Right atrium auricular region (tissue), 2 donors: ENCODE data around the gene ARMC5. TPM values are rescaled to one million over a fixed set of nuclear protein-coding genes. Genes with fewer than 3 reads are reported as not detected.

Source experiments
- DNase-seq: peaks from one replicate; pipeline ENCODE4 v3.0.0-alpha.2; 2019; ENCODE audit warnings: low spot score
- H3K27ac ChIP-seq, 2 donors: fragments of 200-600 bp; sonication (generic); 1 replicate in 1 of 2; 2 replicates in 1 of 2; pipeline ENCODE4 v1.5.1; 2016 to 2019
- H3K27me3 ChIP-seq, 2 donors: fragments of 200-600 bp; sonication (generic); one replicate each; pipeline versions ENCODE4 v1.5.1 to v1.6.0; 2017 to 2019
- H3K36me3 ChIP-seq: fragments of 200-600 bp; sonication (generic); one replicate; pipeline ENCODE4 v1.5.1; 2016
- H3K4me1 ChIP-seq, 2 donors: fragments of 200-600 bp; sonication (generic); one replicate each; pipeline versions ENCODE4 v1.5.1 to v1.6.0; 2017 to 2019
- H3K4me3 ChIP-seq, 2 donors: fragments of 200-600 bp; sonication (generic); 1 replicate in 1 of 2; 2 replicates in 1 of 2; pipeline ENCODE4 v1.5.1; 2017 to 2019; ENCODE audit warnings: mild to moderate bottlenecking in 1 of 2, moderate library complexity in 1 of 2
- H3K9me3 ChIP-seq, 2 donors: fragments of 200-600 bp; sonication (generic); one replicate each; pipeline ENCODE4 v1.5.1; 2019
- total RNA-seq, 2 donors: library from RNA; depleted of rRNA; stranded (reverse); fragments of >200 nt; gene quantifications; one replicate each; pipeline ENCODE4 v1.1.0, GENCODE V29; 2016
- TF ChIP-seq, protein P1 (sequence below), 2 donors: fragments of 200-600 bp; sonication (generic); IDR thresholded peaks; one replicate each; pipeline ENCODE4 v1.5.1; 2019; ENCODE audit warnings: antibody characterized with exemption in 2 of 2

The ARMC5 gene
- total RNA-seq, 2 donors from 2014 or later = 7.4 to 9.0 TPM

DNA sequence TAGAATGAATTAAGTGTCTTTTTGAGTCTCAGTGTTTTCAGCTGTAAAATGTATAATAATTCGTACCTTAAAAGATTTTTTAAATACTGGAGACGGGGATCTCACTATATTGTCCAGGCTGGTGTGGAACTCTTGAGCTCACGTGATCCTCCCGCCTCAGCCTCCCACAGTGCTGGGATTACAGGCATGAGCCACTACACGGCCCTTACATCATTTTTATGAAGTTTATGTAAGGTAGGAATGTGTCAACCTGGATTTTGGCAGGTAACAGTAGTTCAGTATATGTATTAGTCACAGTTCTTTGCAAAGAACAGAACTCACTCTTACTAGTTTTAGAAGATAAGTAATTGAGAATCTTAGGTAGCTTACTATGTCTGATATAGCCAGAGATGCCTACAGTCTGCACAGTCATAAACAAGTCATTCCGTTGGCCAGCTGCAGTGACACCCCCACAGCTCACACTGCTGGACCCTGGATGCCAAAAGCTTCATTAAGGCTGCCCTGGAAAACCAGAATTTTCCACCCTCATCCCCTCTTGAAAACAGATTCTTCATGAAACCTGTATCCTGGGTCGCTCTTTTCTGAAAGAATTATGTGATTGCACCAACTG lies 30.6 kb upstream of the ARMC5 start:
- Histone ChIP-seq H3K4me3 (peak overlapping the region in 1 of 2 donors; percentile 54), H3K4me1 (peaks cover 0 to 24% of the 10 kb centered on the region in 2 donors), H3K27ac (peak overlapping the region; percentile 91 to 95), H3K36me3 (peaks cover 13% of the 10 kb centered on the region), H3K9me3 (no peaks in the 10 kb centered on the region), H3K27me3 (no peaks in the 10 kb centered on the region)
- TF ChIP-seq, protein P1, sequence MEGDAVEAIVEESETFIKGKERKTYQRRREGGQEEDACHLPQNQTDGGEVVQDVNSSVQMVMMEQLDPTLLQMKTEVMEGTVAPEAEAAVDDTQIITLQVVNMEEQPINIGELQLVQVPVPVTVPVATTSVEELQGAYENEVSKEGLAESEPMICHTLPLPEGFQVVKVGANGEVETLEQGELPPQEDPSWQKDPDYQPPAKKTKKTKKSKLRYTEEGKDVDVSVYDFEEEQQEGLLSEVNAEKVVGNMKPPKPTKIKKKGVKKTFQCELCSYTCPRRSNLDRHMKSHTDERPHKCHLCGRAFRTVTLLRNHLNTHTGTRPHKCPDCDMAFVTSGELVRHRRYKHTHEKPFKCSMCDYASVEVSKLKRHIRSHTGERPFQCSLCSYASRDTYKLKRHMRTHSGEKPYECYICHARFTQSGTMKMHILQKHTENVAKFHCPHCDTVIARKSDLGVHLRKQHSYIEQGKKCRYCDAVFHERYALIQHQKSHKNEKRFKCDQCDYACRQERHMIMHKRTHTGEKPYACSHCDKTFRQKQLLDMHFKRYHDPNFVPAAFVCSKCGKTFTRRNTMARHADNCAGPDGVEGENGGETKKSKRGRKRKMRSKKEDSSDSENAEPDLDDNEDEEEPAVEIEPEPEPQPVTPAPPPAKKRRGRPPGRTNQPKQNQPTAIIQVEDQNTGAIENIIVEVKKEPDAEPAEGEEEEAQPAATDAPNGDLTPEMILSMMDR (IDR thresholded peaks at IDR 0.05) = no peak
- no peak for DNase-seq

DNA sequence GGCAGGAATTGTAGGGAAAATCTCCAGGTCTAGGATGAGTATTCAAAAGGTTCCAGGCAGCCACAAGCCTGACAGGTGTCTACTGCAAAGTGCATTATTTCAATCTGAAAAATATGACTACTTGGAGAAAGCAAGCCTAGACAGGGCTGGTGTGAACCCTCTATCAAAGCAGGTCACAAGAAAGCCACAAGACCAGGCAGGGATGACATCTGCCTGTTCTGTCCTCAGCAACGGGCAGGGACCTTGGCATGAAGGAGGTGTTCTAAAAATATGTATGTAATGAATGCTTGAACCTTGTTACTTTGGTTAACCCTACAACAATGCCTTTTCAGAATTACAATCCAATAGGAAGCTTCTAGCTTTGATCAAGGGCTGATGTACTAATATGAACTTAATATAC lies 30.0 kb upstream of the ARMC5 start:
- no peak for DNase-seq
- Histone ChIP-seq H3K4me3 (peak overlapping the region in 1 of 2 donors; percentile 1), H3K27me3 (no peaks in the 10 kb centered on the region), H3K27ac (peak overlapping the region; percentile 91 to 95), H3K9me3 (no peaks in the 10 kb centered on the region), H3K4me1 (peaks cover 0 to 26% of the 10 kb centered on the region in 2 donors), H3K36me3 (peaks cover 13% of the 10 kb centered on the region)
- TF ChIP-seq, protein P1 (IDR thresholded peaks at IDR 0.05) = no peak

DNA sequence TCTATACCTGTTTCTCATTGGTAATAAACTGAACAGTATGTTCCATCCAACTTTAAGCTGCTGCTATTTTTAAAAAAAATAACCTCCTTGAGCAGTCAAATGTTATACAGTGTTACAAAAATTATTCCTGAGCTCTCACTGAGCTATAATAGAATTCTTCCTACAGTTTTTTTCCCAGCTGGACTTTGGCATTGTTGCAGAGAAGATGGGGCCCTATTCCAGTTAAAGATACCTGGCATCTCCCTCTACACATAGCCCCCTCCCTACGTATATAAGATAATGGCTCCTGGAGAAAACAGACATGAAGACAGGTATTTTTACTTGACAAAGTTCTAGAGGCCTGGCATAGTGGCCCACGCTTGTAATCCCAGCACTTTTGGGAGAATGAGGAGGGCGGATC lies 29.5 kb upstream of the ARMC5 start:
- H3K4me1 ChIP-seq = peaks cover 0 to 26% of the 10 kb centered on the region in 2 donors
- no peak for DNase-seq
- TF ChIP-seq, protein P1 (IDR thresholded peaks at IDR 0.05) = no peak
- H3K36me3 ChIP-seq = peaks cover 13% of the 10 kb centered on the region
- H3K27ac ChIP-seq = peak overlapping the region; percentile 91 to 95
- H3K4me3 ChIP-seq = no peak overlapping the region
- H3K9me3 ChIP-seq = no peaks in the 10 kb centered on the region
- no peaks in the 10 kb centered on the region for H3K27me3 ChIP-seq

DNA sequence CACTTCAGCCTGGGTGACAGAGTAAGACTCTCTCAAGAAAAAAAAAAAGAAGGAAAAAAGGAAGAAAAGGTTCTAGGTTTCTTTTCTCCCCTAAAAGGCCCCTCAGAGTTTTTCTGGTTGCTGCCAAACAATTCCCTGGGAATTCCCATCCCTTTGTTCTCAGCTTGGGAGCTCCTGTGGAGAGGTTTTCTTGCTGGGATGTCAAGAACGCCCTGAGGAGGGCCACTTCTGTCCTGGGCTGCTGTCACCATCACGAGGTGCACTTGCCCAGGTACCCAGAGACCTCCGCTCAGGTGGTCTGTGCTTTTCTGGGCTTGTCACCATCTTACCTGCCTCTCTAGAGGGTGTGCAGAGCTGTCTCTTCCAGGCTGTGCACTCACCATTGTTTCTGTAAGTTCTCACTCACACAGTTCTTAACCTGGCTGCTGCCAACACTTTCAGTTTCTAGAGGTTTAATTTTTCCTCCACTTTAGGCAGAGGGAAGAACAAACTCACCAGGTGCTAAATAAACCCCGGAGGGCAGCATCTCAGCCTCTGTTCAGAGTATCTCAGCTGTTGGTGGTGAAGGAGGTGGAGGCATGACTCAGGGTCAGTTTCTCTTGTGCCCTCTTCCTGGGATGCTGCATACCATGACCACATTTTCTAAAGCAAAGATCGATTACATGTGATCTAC lies 28.8 kb upstream of the ARMC5 start:
- H3K27me3 ChIP-seq = no peaks in the 10 kb centered on the region
- H3K36me3 ChIP-seq = peaks cover 13% of the 10 kb centered on the region
- DNase-seq = no peak
- peaks cover 0 to 26% of the 10 kb centered on the region in 2 donors for H3K4me1 ChIP-seq
- TF ChIP-seq, protein P1 (IDR thresholded peaks at IDR 0.05) = no peak
- no peak overlapping the region for H3K4me3 ChIP-seq
- no peaks in the 10 kb centered on the region for H3K9me3 ChIP-seq
- peak overlapping the region; percentile 91 to 95 for H3K27ac ChIP-seq

DNA sequence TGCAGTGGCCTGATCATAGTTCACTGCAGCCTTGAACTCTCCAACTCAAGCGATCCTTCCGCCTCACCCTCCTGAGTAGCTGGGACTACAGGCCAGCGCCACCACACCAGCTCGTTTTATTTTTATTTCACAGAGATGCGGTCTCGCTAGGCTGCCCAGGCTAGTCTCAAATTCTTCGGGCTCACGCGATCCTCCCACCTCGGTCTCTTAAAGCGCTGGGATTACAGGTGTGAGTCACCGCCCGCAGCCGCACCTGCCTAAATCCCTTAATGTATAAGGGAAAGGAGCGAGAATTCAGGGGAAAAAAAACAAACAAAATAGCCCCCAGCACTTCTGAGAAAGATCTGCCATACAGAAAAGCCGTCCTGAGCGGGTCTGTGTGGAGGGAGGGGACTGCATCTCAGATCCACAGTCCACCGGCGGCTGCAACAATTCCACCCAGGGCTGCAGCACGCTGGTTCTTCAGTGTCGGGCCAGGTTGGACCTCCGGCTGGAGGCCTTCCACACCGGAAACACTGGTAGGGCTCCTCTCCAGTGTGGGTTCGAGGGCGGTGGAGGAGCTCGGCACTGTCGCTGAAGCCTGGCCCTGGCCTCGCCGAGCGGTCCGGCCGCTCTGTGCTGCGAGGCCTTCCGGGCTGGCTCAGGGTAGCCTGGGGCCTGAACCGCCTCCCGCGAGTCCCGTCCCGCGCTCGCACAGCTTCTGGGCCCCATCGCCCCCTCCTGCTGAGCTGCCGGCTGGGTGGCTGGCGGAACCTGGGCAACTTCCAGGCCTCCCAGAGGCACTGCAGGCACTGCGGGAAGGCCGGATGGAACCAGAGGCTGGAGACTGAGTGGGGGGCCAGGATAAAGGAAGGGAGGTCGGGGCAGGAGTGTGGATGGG lies 23.7 kb upstream of the ARMC5 start:
- TF ChIP-seq, protein P1 (IDR thresholded peaks at IDR 0.05) = no peak

More for the DNA sequence above, 23.7 kb upstream of the ARMC5 start:
- H3K4me1 ChIP-seq = peaks cover 0 to 10% of the 10 kb centered on the region in 2 donors
- H3K27ac ChIP-seq = no peak overlapping the region
- no peaks in the 10 kb centered on the region for H3K36me3 ChIP-seq
- H3K9me3 ChIP-seq = no peaks in the 10 kb centered on the region
- H3K4me3 ChIP-seq = no peak overlapping the region
- no peak for DNase-seq
- H3K27me3 ChIP-seq = no peaks in the 10 kb centered on the region
